ENCODE measurements around the gene GPSM3. TPM values are rescaled to one million over a fixed set of nuclear protein-coding genes. Genes with fewer than 3 reads are reported as not detected.

Gene GPSM3
- total and polyA plus RNA-seq, 2 of the 13 experiments (the other 11 are each of a cell fraction or from before 2014, with no cell fraction given): 0.18 to 6.2 TPM

- TF ChIP-seq MXD4 (CRISPR knock-in tag; IDR thresholded peaks at IDR 0.05) (peak; percentile 91), MYPOP (CRISPR knock-in tag; IDR thresholded peaks at IDR 0.05) (peak; percentile 90; the same call in 1 of the 2 replicates), BHLHE40 (IDR thresholded peaks at IDR 0.05; ENCODE audit: low read length) (0 out of 2 replicates have a peak, but pooled peaks have one; percentile 36), ZNF451 (CRISPR knock-in tag; IDR thresholded peaks at IDR 0.05) (peak; percentile 79), ELF1 (CRISPR knock-in tag; IDR thresholded peaks at IDR 0.05) (peak; percentile 76), NCOA2 (CRISPR knock-in tag; IDR thresholded peaks at IDR 0.05) (peak; percentile 11), YEATS4 (CRISPR knock-in tag; IDR thresholded peaks at IDR 0.05; ENCODE audit: borderline replicate concordance) (peak; percentile 70; the same call in 1 of the 2 replicates), ZXDC (CRISPR knock-in tag; IDR thresholded peaks at IDR 0.05) (no peak), MXI1 (IDR thresholded peaks at IDR 0.05; ENCODE audit: borderline replicate concordance, low read depth, low read length) (peak; percentile 57; the same call in 2 of the 3 replicates), FOXO1 (CRISPR knock-in tag; IDR thresholded peaks at IDR 0.05) (peak; percentile 34), ZFP37 (CRISPR knock-in tag; IDR thresholded peaks at IDR 0.05; ENCODE audit: borderline replicate concordance) (no peak), PPARG (CRISPR knock-in tag; conservative IDR thresholded peaks at IDR 0.05) (0 out of 2 replicates have a peak, but pooled peaks have one; percentile 62), DZIP1 (CRISPR knock-in tag; IDR thresholded peaks at IDR 0.05) (peak; percentile 87; the same call in 1 of the 2 replicates), ZBTB25 (CRISPR knock-in tag; IDR thresholded peaks at IDR 0.05) (peak; percentile 88; the same call in 1 of the 2 replicates), ZBTB43 (CRISPR knock-in tag; conservative IDR thresholded peaks at IDR 0.05) (no peak; the same call in 1 of the 2 replicates), KLF15 (CRISPR knock-in tag; IDR thresholded peaks at IDR 0.05; ENCODE audit: borderline replicate concordance) (0 out of 2 replicates have a peak, but pooled peaks have one; percentile 58), ZNF883 (CRISPR knock-in tag; IDR thresholded peaks at IDR 0.05; ENCODE audit: not compliant biosample characterization) (peak; percentile 69), ZNF567 (CRISPR knock-in tag; IDR thresholded peaks at IDR 0.05; ENCODE audit: borderline replicate concordance) (no peak), PHF20 (CRISPR knock-in tag; IDR thresholded peaks at IDR 0.05) (peak; percentile 78), MAFG (CRISPR knock-in tag; IDR thresholded peaks at IDR 0.05) (peak; percentile 82; the same call in 1 of the 2 replicates)
Measured at GRCh38 chr6:32195902-32196681, 3.6 kb upstream of the GPSM3 start (continued).
